HEK293 (cell line): ENCODE results near the gene TARBP1.

Experiments used
- FEZF1 ChIP-seq: fragments of 450-650 bp; formaldehyde crosslinking; IDR thresholded peaks from 2 replicates; pipeline ENCODE4 v1.5.1; 2016; ENCODE audit warnings: missing biosample characterization, missing genetic modification characterization
- GLI4 ChIP-seq: fragments of 450-650 bp; formaldehyde crosslinking; IDR thresholded peaks from 2 replicates; pipeline ENCODE4 v1.5.1; 2016; ENCODE audit warnings: missing biosample characterization, missing genetic modification characterization
- GLIS1 ChIP-seq: fragments of 450-650 bp; formaldehyde crosslinking; IDR thresholded peaks from 2 replicates; pipeline ENCODE4 v1.5.1; 2016; ENCODE audit warnings: missing biosample characterization, missing genetic modification characterization
- MZF1 ChIP-seq: fragments of 450-650 bp; formaldehyde crosslinking; IDR thresholded peaks from 2 replicates; pipeline ENCODE4 v1.5.1; 2017; ENCODE audit warnings: missing biosample characterization, missing genetic modification characterization, borderline replicate concordance
- PRDM1 ChIP-seq: fragments of 450-650 bp; formaldehyde crosslinking; IDR thresholded peaks from 2 replicates; pipeline ENCODE4; 2016; ENCODE audit warnings: missing biosample characterization, missing genetic modification characterization
- REPIN1 ChIP-seq: fragments of 450-650 bp; formaldehyde crosslinking; IDR thresholded peaks from 2 replicates; pipeline ENCODE4 v1.5.1; 2017; ENCODE audit warnings: missing biosample characterization, missing genetic modification characterization, low read depth
- WT1 ChIP-seq: fragments of 450-650 bp; formaldehyde crosslinking; IDR thresholded peaks from 2 replicates; pipeline ENCODE4 v1.5.1; 2016; ENCODE audit warnings: missing biosample characterization, missing genetic modification characterization
- ZBTB20 ChIP-seq: fragments of 450-650 bp; formaldehyde crosslinking; IDR thresholded peaks from 2 replicates; pipeline ENCODE4 v1.5.1; 2016; ENCODE audit warnings: missing biosample characterization, missing genetic modification characterization
- ZBTB7A ChIP-seq: fragments of 450-650 bp; formaldehyde crosslinking; IDR thresholded peaks from 2 replicates; pipeline ENCODE4 v1.5.1; 2016; ENCODE audit warnings: low read depth, missing biosample characterization, missing genetic modification characterization
- ZFHX2 ChIP-seq: fragments of 450-650 bp; formaldehyde crosslinking; conservative IDR thresholded peaks from 2 replicates; pipeline ENCODE4 v1.5.1; 2016; ENCODE audit warnings: missing biosample characterization, missing genetic modification characterization
- ZIC2 ChIP-seq: fragments of 450-650 bp; formaldehyde crosslinking; IDR thresholded peaks from 2 replicates; pipeline ENCODE4 v1.5.1; 2016; ENCODE audit warnings: missing biosample characterization, missing genetic modification characterization
- ZNF121 ChIP-seq: fragments of 450-650 bp; formaldehyde crosslinking; IDR thresholded peaks from 2 replicates; pipeline ENCODE4 v1.5.1; 2016; ENCODE audit warnings: missing biosample characterization, missing genetic modification characterization
- ZNF292 ChIP-seq: fragments of 450-650 bp; formaldehyde crosslinking; IDR thresholded peaks from 2 replicates; pipeline ENCODE4 v1.5.1; 2016; ENCODE audit warnings: low read depth, missing biosample characterization, missing genetic modification characterization, borderline replicate concordance
- ZNF335 ChIP-seq: fragments of 450-650 bp; formaldehyde crosslinking; conservative IDR thresholded peaks from 2 replicates; pipeline ENCODE4 v1.5.1; 2016; ENCODE audit warnings: missing biosample characterization, missing genetic modification characterization
- ZNF366 ChIP-seq: fragments of 450-650 bp; formaldehyde crosslinking; conservative IDR thresholded peaks from 2 replicates; pipeline ENCODE4 v1.5.1; 2016; ENCODE audit warnings: missing biosample characterization, missing genetic modification characterization
- ZNF394 ChIP-seq: fragments of 450-650 bp; formaldehyde crosslinking; IDR thresholded peaks from 2 replicates; pipeline ENCODE4 v1.5.1; 2016; ENCODE audit warnings: missing biosample characterization, missing genetic modification characterization, mild to moderate bottlenecking, moderate library complexity, borderline replicate concordance
- ZNF423 ChIP-seq: fragments of 450-650 bp; formaldehyde crosslinking; IDR thresholded peaks from 2 replicates; pipeline ENCODE4 v1.5.1; 2016; ENCODE audit warnings: missing biosample characterization, missing genetic modification characterization
- ZNF433 ChIP-seq: fragments of 450-650 bp; formaldehyde crosslinking; IDR thresholded peaks from 2 replicates; pipeline ENCODE4 v1.5.1; 2016; ENCODE audit warnings: missing biosample characterization, missing genetic modification characterization, low read depth
- ZNF510 ChIP-seq: fragments of 450-650 bp; formaldehyde crosslinking; IDR thresholded peaks from 2 replicates; pipeline ENCODE4 v1.5.1; 2018; ENCODE audit warnings: mild to moderate bottlenecking, missing genetic modification characterization, missing biosample characterization; ENCODE audit not compliant: insufficient replicate concordance
- ZNF544 ChIP-seq: fragments of 450-650 bp; formaldehyde crosslinking; IDR thresholded peaks from 2 replicates; pipeline ENCODE4 v1.5.0; 2017; ENCODE audit warnings: missing biosample characterization, missing genetic modification characterization
- ZNF585B ChIP-seq: fragments of 450-650 bp; formaldehyde crosslinking; IDR thresholded peaks from 2 replicates; pipeline ENCODE4 v1.5.1; 2016; ENCODE audit warnings: missing biosample characterization, missing genetic modification characterization
- ZNF660 ChIP-seq: fragments of 450-650 bp; IDR thresholded peaks from 2 replicates; pipeline ENCODE4 v1.5.1; 2018; ENCODE audit warnings: missing biosample characterization, mild to moderate bottlenecking, missing genetic modification characterization
- ZNF776 ChIP-seq: fragments of 450-650 bp; formaldehyde crosslinking; IDR thresholded peaks from 2 replicates; pipeline ENCODE4 v1.5.0; 2017; ENCODE audit warnings: missing biosample characterization, missing genetic modification characterization, borderline replicate concordance
- ZXDB ChIP-seq: fragments of 450-650 bp; formaldehyde crosslinking; IDR thresholded peaks from 2 replicates; pipeline ENCODE4 v1.5.1; 2016; ENCODE audit warnings: missing biosample characterization, missing genetic modification characterization
- TF ChIP-seq, protein P1 (sequence below): fragments of 450-650 bp; formaldehyde crosslinking; conservative IDR thresholded peaks from 2 replicates; pipeline ENCODE4 v1.5.1; 2016; ENCODE audit warnings: low read depth, missing biosample characterization, missing genetic modification characterization
- TF ChIP-seq, protein P2 (sequence below): fragments of 450-650 bp; formaldehyde crosslinking; IDR thresholded peaks from 2 replicates; pipeline ENCODE4 v1.5.1; 2016; ENCODE audit warnings: missing biosample characterization, missing genetic modification characterization
- TF ChIP-seq, protein P3 (sequence below): fragments of 450-650 bp; formaldehyde crosslinking; IDR thresholded peaks from 2 replicates; pipeline ENCODE4 v1.5.1; 2016; ENCODE audit warnings: missing biosample characterization, missing genetic modification characterization, borderline replicate concordance
- TF ChIP-seq, protein P4 (sequence below): fragments of 450-650 bp; formaldehyde crosslinking; IDR thresholded peaks from 2 replicates; pipeline ENCODE4 v1.5.1; 2016; ENCODE audit warnings: missing biosample characterization, missing genetic modification characterization

The TARBP1 gene

DNA sequence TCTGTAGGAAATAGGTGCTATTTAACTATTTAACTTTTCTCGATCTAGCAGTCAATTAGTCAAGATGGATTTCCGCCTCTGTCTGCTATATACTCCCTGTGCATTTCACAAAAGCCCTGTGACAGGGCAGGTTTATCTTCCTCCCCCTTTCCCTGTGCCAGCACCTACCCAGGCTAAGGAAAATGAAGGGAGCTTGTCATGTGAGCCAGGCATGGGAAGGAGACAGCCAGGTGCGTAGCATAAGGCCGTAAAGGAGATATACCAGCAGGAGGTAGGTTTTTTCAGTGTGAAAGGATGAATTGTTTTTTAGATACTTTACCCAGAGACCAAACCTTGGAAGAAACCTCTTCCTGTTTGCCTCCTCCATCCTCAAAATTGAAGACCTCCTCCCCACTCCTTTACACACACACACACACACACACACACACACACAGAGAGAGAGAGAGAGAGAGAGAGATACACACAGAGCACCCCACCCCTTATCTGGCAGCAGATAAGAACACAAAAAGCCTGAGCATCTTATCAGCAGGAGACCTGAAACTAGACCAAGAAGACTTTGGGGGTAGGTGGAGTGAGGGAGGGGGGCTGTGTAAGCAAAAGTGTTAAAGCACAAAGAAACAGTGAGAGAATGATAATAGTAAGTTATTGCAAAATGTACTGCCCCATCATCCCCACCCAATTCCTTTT is 12.0 kb upstream of the TARBP1 start (continued):
- TF ChIP-seq, protein P1, sequence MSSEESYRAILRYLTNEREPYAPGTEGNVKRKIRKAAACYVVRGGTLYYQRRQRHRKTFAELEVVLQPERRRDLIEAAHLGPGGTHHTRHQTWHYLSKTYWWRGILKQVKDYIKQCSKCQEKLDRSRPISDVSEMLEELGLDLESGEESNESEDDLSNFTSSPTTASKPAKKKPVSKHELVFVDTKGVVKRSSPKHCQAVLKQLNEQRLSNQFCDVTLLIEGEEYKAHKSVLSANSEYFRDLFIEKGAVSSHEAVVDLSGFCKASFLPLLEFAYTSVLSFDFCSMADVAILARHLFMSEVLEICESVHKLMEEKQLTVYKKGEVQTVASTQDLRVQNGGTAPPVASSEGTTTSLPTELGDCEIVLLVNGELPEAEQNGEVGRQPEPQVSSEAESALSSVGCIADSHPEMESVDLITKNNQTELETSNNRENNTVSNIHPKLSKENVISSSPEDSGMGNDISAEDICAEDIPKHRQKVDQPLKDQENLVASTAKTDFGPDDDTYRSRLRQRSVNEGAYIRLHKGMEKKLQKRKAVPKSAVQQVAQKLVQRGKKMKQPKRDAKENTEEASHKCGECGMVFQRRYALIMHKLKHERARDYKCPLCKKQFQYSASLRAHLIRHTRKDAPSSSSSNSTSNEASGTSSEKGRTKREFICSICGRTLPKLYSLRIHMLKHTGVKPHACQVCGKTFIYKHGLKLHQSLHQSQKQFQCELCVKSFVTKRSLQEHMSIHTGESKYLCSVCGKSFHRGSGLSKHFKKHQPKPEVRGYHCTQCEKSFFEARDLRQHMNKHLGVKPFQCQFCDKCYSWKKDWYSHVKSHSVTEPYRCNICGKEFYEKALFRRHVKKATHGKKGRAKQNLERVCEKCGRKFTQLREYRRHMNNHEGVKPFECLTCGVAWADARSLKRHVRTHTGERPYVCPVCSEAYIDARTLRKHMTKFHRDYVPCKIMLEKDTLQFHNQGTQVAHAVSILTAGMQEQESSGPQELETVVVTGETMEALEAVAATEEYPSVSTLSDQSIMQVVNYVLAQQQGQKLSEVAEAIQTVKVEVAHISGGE (tag by site-specific recombination): 0 out of 2 replicates have a peak, but pooled peaks have one; percentile 13
- TF ChIP-seq, protein P2, sequence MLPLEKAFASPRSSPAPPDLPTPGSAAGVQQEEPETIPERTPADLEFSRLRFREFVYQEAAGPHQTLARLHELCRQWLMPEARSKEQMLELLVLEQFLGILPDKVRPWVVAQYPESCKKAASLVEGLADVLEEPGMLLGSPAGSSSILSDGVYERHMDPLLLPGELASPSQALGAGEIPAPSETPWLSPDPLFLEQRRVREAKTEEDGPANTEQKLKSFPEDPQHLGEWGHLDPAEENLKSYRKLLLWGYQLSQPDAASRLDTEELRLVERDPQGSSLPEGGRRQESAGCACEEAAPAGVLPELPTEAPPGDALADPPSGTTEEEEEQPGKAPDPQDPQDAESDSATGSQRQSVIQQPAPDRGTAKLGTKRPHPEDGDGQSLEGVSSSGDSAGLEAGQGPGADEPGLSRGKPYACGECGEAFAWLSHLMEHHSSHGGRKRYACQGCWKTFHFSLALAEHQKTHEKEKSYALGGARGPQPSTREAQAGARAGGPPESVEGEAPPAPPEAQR (tag by site-specific recombination): 0 out of 2 replicates have a peak, but pooled peaks have one; percentile 63
- TF ChIP-seq ZNF585B (no peak), ZNF544 (tag by site-specific recombination) (0 out of 2 replicates have a peak, but pooled peaks have one; percentile 49), ZXDB (tag by site-specific recombination) (no peak), ZNF335 (tag by site-specific recombination) (peak; percentile 52), ZNF423 (tag by site-specific recombination) (no peak), ZNF660 (no peak), ZNF510 (tag by site-specific recombination) (no peak), ZBTB20 (tag by site-specific recombination) (peak; percentile 52), MZF1 (0 out of 2 replicates have a peak, but pooled peaks have one; percentile 18), ZNF433 (tag by site-specific recombination) (no peak), ZNF776 (peak; percentile 64; the same call in 1 of the 2 replicates), ZIC2 (tag by site-specific recombination) (peak; percentile 93), WT1 (tag by site-specific recombination) (0 out of 2 replicates have a peak, but pooled peaks have one; percentile 24), ZNF292 (tag by site-specific recombination) (no peak), ZNF121 (no peak), ZNF366 (tag by site-specific recombination) (peak; percentile 47; the same call in 1 of the 2 replicates), REPIN1 (tag by site-specific recombination) (peak; percentile 30; the same call in 1 of the 2 replicates), ZBTB7A (tag by site-specific recombination) (no peak), ZNF394 (tag by site-specific recombination) (no peak), ZFHX2 (tag by site-specific recombination) (peak; percentile 72), FEZF1 (tag by site-specific recombination) (peak; percentile 75), PRDM1 (tag by site-specific recombination) (peak; percentile 26; the same call in 1 of the 2 replicates), GLIS1 (tag by site-specific recombination) (peak; percentile 68), GLI4 (tag by site-specific recombination) (peak; percentile 37; the same call in 1 of the 2 replicates)
- TF ChIP-seq, protein P3, sequence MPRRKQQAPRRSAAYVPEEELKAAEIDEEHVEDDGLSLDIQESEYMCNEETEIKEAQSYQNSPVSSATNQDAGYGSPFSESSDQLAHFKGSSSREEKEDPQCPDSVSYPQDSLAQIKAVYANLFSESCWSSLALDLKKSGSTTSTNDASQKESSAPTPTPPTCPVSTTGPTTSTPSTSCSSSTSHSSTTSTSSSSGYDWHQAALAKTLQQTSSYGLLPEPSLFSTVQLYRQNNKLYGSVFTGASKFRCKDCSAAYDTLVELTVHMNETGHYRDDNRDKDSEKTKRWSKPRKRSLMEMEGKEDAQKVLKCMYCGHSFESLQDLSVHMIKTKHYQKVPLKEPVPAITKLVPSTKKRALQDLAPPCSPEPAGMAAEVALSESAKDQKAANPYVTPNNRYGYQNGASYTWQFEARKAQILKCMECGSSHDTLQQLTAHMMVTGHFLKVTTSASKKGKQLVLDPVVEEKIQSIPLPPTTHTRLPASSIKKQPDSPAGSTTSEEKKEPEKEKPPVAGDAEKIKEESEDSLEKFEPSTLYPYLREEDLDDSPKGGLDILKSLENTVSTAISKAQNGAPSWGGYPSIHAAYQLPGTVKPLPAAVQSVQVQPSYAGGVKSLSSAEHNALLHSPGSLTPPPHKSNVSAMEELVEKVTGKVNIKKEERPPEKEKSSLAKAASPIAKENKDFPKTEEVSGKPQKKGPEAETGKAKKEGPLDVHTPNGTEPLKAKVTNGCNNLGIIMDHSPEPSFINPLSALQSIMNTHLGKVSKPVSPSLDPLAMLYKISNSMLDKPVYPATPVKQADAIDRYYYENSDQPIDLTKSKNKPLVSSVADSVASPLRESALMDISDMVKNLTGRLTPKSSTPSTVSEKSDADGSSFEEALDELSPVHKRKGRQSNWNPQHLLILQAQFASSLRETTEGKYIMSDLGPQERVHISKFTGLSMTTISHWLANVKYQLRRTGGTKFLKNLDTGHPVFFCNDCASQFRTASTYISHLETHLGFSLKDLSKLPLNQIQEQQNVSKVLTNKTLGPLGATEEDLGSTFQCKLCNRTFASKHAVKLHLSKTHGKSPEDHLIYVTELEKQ: 0 out of 2 replicates have a peak, but pooled peaks have one; percentile 23
- TF ChIP-seq, protein P4, sequence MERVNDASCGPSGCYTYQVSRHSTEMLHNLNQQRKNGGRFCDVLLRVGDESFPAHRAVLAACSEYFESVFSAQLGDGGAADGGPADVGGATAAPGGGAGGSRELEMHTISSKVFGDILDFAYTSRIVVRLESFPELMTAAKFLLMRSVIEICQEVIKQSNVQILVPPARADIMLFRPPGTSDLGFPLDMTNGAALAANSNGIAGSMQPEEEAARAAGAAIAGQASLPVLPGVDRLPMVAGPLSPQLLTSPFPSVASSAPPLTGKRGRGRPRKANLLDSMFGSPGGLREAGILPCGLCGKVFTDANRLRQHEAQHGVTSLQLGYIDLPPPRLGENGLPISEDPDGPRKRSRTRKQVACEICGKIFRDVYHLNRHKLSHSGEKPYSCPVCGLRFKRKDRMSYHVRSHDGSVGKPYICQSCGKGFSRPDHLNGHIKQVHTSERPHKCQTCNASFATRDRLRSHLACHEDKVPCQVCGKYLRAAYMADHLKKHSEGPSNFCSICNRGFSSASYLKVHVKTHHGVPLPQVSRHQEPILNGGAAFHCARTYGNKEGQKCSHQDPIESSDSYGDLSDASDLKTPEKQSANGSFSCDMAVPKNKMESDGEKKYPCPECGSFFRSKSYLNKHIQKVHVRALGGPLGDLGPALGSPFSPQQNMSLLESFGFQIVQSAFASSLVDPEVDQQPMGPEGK (tag by site-specific recombination): peak; percentile 69
